K562 (cell line): ENCODE data around the gene FOXN3. TPM values are rescaled to one million over a fixed set of nuclear protein-coding genes. Genes with fewer than 3 reads are reported as not detected.

Experiments
- ATAC-seq: fragments of 200-7000 bp; cut with Tn5 transposase; 3 replicates; pipeline ENCODE4 v1.9.1; 2020; ENCODE audit warnings: moderate library complexity
- BruUV-seq: library from RNA; stranded (reverse); fragments of 400-500 nt; replicated peaks from 2 replicates; lab custom pipeline; 2021; lab: Mats Ljungman, UMichigan
- CTCF ChIA-PET: fragments of 300-600 bp; formaldehyde crosslinking; extraction: SDS; loops from one replicate; lab custom pipeline; 2021; ENCODE audit warnings: low intra/inter-chr PET ratio; lab: Yijun Ruan, JAX
- POLR2A ChIA-PET: fragments of 300-600, 350-650 bp; sonication (Branson Sonifier 250); formaldehyde crosslinking; extraction: SDS; loops from one replicate; lab custom pipeline; 2021; ENCODE audit warnings: antibody characterized with exemption, inconsistent platforms; lab: Yijun Ruan, JAX
- DNase-seq, 4 experiments: peaks; one replicate each; pipeline versions ENCODE4 v3.0.0 to v3.0.0-alpha.2; 2011 to 2018; ENCODE audit warnings: low spot score in 3 of 4, mixed read lengths in 3 of 4; ENCODE audit errors: extremely low read depth in 1 of 4
- FAIRE-seq: peaks from 2 replicates; lab custom pipeline; 2011; peaks lifted over from hg19 to GRCh38; lab: Jason Lieb, UNC
- H2AFZ ChIP-seq: 2 replicates; pipeline ENCODE4 v1.6.0; 2011; ENCODE audit warnings: low read depth, low read length, control low read depth, inconsistent platforms
- H3K27ac ChIP-seq: fragments of 200-600 bp; 3 replicates; pipeline ENCODE4 v1.8.0; 2011; ENCODE audit warnings: low read depth, mild to moderate bottlenecking, control low read depth, inconsistent platforms, low read length, moderate library complexity, mixed read lengths; ENCODE audit errors: extremely low read depth
- H3K27me3 ChIP-seq, 2 experiments: fragments of 300-600 bp in 1 of 2; 2 replicates in 1 of 2; 3 replicates in 1 of 2; pipeline versions ENCODE4 v1.6.0 to v1.8.0; 2011; ENCODE audit warnings: inconsistent platforms in 2 of 2, low read length in 2 of 2, mild to moderate bottlenecking in 1 of 2, mixed read lengths in 1 of 2, moderate library complexity in 1 of 2; ENCODE audit not compliant: control insufficient read depth in 2 of 2, insufficient read depth in 2 of 2
- H3K36me3 ChIP-seq: fragments of 300-600 bp; 3 replicates; pipeline ENCODE4 v1.8.0; 2011; ENCODE audit warnings: mild to moderate bottlenecking, low read length, inconsistent platforms; ENCODE audit not compliant: control insufficient read depth, insufficient read depth
- H3K4me1 ChIP-seq, 2 experiments: fragments of 200-600 bp in 1 of 2; replicated peaks in 1 of 2; 2 replicates in 1 of 2; 3 replicates in 1 of 2; pipeline versions ENCODE4 v1.5.1 to v1.8.0; 2011; ENCODE audit warnings: inconsistent platforms in 2 of 2, low read length in 2 of 2, mild to moderate bottlenecking in 1 of 2, mixed read lengths in 1 of 2, moderate library complexity in 1 of 2; ENCODE audit not compliant: control insufficient read depth in 2 of 2, insufficient read depth in 2 of 2
- H3K4me2 ChIP-seq: 2 replicates; pipeline ENCODE4 v1.6.1; 2011; ENCODE audit warnings: low read length, control low read depth, inconsistent platforms, mixed read lengths; ENCODE audit not compliant: insufficient read depth
- H3K4me3 ChIP-seq: fragments of 200-600 bp; sonication (generic), shearing (Covaris generic); 2 replicates; pipeline ENCODE4 v1.5.1; 2016; ENCODE audit warnings: control low read depth, inconsistent platforms
- H3K79me2 ChIP-seq: fragments of 200-600 bp; 3 replicates; pipeline ENCODE4 v1.8.0; 2011; ENCODE audit warnings: low read length, inconsistent platforms; ENCODE audit not compliant: control insufficient read depth, insufficient read depth
- H3K9ac ChIP-seq, 2 experiments: 2 replicates each; pipeline versions ENCODE4 v1.6.0 to v1.6.1; 2011; ENCODE audit warnings: low read depth in 2 of 2, low read length in 2 of 2, control low read depth in 1 of 2, inconsistent platforms in 1 of 2, mild to moderate bottlenecking in 1 of 2, mixed read lengths in 1 of 2; ENCODE audit not compliant: insufficient read depth in 1 of 2
- H3K9me1 ChIP-seq: one replicate; pipeline ENCODE4 v1.6.0; 2011; ENCODE audit warnings: inconsistent platforms, mild to moderate bottlenecking, low read length, moderate library complexity; ENCODE audit not compliant: control insufficient read depth, insufficient read depth
- H3K9me3 ChIP-seq: replicated peaks from 2 replicates; pipeline ENCODE4 v1.5.1; 2011; ENCODE audit warnings: low read depth, low read length, inconsistent platforms; ENCODE audit not compliant: control insufficient read depth, insufficient read depth
- H4K20me1 ChIP-seq: replicated peaks from 2 replicates; pipeline ENCODE4 v1.6.1; 2011; ENCODE audit warnings: low read length, inconsistent platforms, mixed read lengths; ENCODE audit not compliant: control insufficient read depth, insufficient read depth
- BCOR ChIP-seq: fragments of 450-650 bp; IDR thresholded peaks from 2 replicates; pipeline ENCODE4 v1.6.1; 2016
- CREB1 ChIP-seq, 2 experiments: sonication (generic) in 1 of 2; formaldehyde crosslinking in 1 of 2; IDR thresholded peaks; 2 replicates each; pipeline versions ENCODE4 v1.6.1 to v1.8.0; 2012 to 2022; ENCODE audit warnings: inconsistent platforms in 1 of 2, mild to moderate bottlenecking in 1 of 2, missing genetic modification reagents in 1 of 2, moderate library complexity in 1 of 2
- IFI16 ChIP-seq: fragments of 250-450 bp; sonication (Bioruptor Pico); IDR thresholded peaks from 2 replicates; pipeline ENCODE4 v2.1.2; 2022; ENCODE audit warnings: mild to moderate bottlenecking, inconsistent platforms
- KAT2B ChIP-seq: IDR thresholded peaks from one replicate; pipeline ENCODE4 v1.6.1; 2012; ENCODE audit warnings: low read depth, mild to moderate bottlenecking, control low read depth, inconsistent platforms, low read length, moderate library complexity
- MCM5 ChIP-seq: fragments of 450-650 bp; IDR thresholded peaks from 2 replicates; pipeline ENCODE4 v1.6.1; 2016; ENCODE audit warnings: low read depth
- MTA3 ChIP-seq: fragments of 450-650 bp; formaldehyde crosslinking; IDR thresholded peaks from 2 replicates; pipeline ENCODE4 v1.6.1; 2017; ENCODE audit warnings: mild to moderate bottlenecking, borderline replicate concordance
- SMAD3 ChIP-seq: fragments of 450-650 bp; formaldehyde crosslinking; conservative IDR thresholded peaks from 2 replicates; pipeline ENCODE4 v1.4.0; 2020; ENCODE audit warnings: mild to moderate bottlenecking
- TAF7 ChIP-seq: fragments of 450-650 bp; IDR thresholded peaks from 2 replicates; pipeline ENCODE4 v1.6.1; 2016; ENCODE audit warnings: missing genetic modification characterization, missing compliant biosample characterization
- TEAD1 ChIP-seq, 2 experiments: fragments of 450-650 bp in 1 of 2; sonication (generic) in 1 of 2; formaldehyde crosslinking; IDR thresholded peaks; 2 replicates each; pipeline versions ENCODE4 v1.4.0 to v1.8.0; 2020 to 2022; ENCODE audit warnings: mild to moderate bottlenecking in 2 of 2, missing genetic modification reagents in 1 of 2
- ZNF146 ChIP-seq: IDR thresholded peaks from one replicate; pipeline ENCODE4 v1.6.1; 2018; ENCODE audit warnings: missing compliant biosample characterization; ENCODE audit not compliant: unreplicated experiment
- WGBS: fragments of 100-300 bp; shearing (Covaris generic); methylation state at CpG from one replicate; pipeline ENCODE4 v1.1.6; 2016; ENCODE audit warnings: low coverage, mixed read lengths; ENCODE audit not compliant: insufficient coverage; ENCODE audit errors: missing lambda C conversion rate; 5-methylcytosine and 5-hydroxymethylcytosine counted together
- in situ Hi-C: fragments of 300-500 bp; cut with MboI; formaldehyde crosslinking; loops from 4 replicates; pipeline ENCODE4 v1.15.0; 2018; ENCODE audit warnings: inconsistent platforms, mixed read lengths
- intact Hi-C: fragments of 100-400 bp; cut with micrococcal nuclease; formaldehyde crosslinking; loops from 2 replicates; pipeline ENCODE4 v1.14.2; 2022
- polyA plus RNA-seq, 8 experiments: library from polyadenylated mRNA; depleted of rRNA in 4 of 8; stranded (reverse) in 5 of 8; unstranded in 3 of 8; fragments of >200 nt; fragmentation: Nextera tagmentation in 2 of 8; fragmentation: Illumina TruSeq in 1 of 8; extraction: Ambion mirVana in 2 of 8; extraction: Trizol in 1 of 8; gene quantifications; 2 replicates each; pipeline versions ENCODE4 v1.2.1 to v1.2.3, GENCODE V29; 2011 to 2014; ENCODE audit warnings: inconsistent platforms in 1 of 8, missing spikeins in 1 of 8
- total RNA-seq, 7 experiments: library from RNA; depleted of rRNA in 6 of 7; stranded (reverse); fragments of >200 nt in 6 of 7; fragmentation: Illumina TruSeq in 2 of 7; extraction: Trizol in 2 of 7; gene quantifications; 2 replicates each; pipeline versions ENCODE4 v1.2.1 to v1.2.3, GENCODE V29; 2011 to 2021; ENCODE audit warnings: low replicate concordance in 1 of 7
- TF ChIP-seq, protein P1 (sequence below): fragments of 450-650 bp; formaldehyde crosslinking; IDR thresholded peaks from 2 replicates; pipeline ENCODE4 v1.4.0; 2020; ENCODE audit warnings: mild to moderate bottlenecking, moderate library complexity
- TF ChIP-seq, protein P2 (sequence below): fragments of 450-650 bp; formaldehyde crosslinking; IDR thresholded peaks from 2 replicates; pipeline ENCODE4 v1.4.0; 2020; ENCODE audit warnings: mild to moderate bottlenecking
- TF ChIP-seq, protein P3 (sequence below): fragments of 450-650 bp; formaldehyde crosslinking; IDR thresholded peaks from 2 replicates; pipeline ENCODE4 v1.4.0; 2022; ENCODE audit warnings: mild to moderate bottlenecking, moderate library complexity
- TF ChIP-seq, protein P4 (sequence below): sonication (generic); formaldehyde crosslinking; IDR thresholded peaks from 2 replicates; pipeline ENCODE4 v1.8.1; 2023; ENCODE audit warnings: mild to moderate bottlenecking, missing genetic modification reagents
- TF ChIP-seq, protein P5 (sequence below): IDR thresholded peaks from 3 replicates; pipeline ENCODE4 v1.6.1; 2011; ENCODE audit warnings: borderline replicate concordance, mild to moderate bottlenecking; ENCODE audit not compliant: insufficient read length, insufficient read depth

FOXN3 gene
- total and polyA plus RNA-seq, 9 of the 15 experiments (the other 6 are each of a cell fraction or from before 2014, with no cell fraction given) = 0.07 to 1.3 (median 0.40) TPM

DNA sequence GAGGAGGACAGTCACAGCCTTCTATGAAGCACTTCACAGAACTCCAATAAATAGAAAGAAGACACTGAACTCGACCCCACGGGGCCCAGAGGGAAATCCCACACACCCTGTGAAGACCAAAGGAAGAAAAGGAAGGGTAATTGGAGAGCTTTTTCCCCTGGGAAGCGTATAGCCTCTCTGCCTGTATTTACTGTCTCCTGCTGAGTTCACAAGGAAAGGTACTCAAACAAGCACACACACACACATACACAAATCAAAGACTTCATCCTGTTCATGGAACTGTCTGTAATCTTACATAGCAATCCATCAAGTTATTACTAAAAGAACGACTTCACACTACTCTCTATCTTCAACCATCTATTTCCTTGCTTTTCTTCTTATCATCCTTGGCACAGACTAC is 15.3 kb downstream of the FOXN3 start (continued):
- TF ChIP-seq TAF7 (tag) (no peak), MTA3 (no peak), BCOR (no peak), KAT2B (no peak), CREB1 (IDR thresholded peaks at IDR 0.05) (no peak), CREB1 (CRISPR knock-in tag; IDR thresholded peaks at IDR 0.05) (no peak), SMAD3 (CRISPR knock-in tag) (no peak)
- TF ChIP-seq, all 486 proteins: peak for 0

DNA sequence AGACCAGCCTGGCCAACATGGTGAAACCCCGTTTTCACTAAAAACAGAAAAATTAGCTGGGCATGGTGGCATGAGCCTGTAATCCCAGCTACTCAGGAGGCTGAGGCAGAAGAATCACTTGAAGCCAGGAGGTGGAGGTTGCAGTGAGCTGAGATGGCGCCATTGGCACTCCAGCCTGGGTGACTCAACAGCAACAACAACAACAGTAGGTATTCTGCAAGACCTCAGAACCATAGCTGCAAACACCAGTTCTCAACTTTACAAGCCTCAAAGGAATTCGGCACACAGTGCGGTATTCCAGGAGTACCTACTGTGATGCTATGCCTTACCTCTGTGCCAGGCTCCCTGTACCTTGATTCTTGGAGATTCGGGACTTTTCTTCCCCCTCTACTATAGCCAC is 15.8 kb downstream of the FOXN3 start:
- Histone ChIP-seq H3K4me3 (no peak overlapping the region), H3K4me1 (no peaks in the 10 kb centered on the region), H3K27me3 (peaks cover 0 to 9% of the 10 kb centered on the region in 2 experiments; a peak in 1 of 5 replicates), H3K9me1 (no peaks in the 10 kb centered on the region), H3K4me2 (no peak overlapping the region), H3K9me3 (no peaks in the 10 kb centered on the region), H3K79me2 (no peaks in the 10 kb centered on the region), H3K36me3 (no peaks in the 10 kb centered on the region), H3K9ac (no peak overlapping the region), H4K20me1 (no peaks in the 10 kb centered on the region; the same call in 1 of the 2 replicates), H2AFZ (no peak overlapping the region), H3K27ac (no peak overlapping the region)
- no peak for FAIRE-seq
- 2% methylated on average over 4 of the region's 5 CpGs for WGBS
- BruUV-seq = no TSS peak
- ChIA-PET CTCF (no interaction called here), POLR2A (no interaction called here)
- no peak for ATAC-seq
- intact Hi-C loops = no loop called here
- DNase-seq = no peak
- in situ Hi-C loops = no loop called here
- TF ChIP-seq, protein P1, sequence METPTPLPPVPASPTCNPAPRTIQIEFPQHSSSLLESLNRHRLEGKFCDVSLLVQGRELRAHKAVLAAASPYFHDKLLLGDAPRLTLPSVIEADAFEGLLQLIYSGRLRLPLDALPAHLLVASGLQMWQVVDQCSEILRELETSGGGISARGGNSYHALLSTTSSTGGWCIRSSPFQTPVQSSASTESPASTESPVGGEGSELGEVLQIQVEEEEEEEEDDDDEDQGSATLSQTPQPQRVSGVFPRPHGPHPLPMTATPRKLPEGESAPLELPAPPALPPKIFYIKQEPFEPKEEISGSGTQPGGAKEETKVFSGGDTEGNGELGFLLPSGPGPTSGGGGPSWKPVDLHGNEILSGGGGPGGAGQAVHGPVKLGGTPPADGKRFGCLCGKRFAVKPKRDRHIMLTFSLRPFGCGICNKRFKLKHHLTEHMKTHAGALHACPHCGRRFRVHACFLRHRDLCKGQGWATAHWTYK (CRISPR knock-in tag) = no peak
- TF ChIP-seq, protein P2, sequence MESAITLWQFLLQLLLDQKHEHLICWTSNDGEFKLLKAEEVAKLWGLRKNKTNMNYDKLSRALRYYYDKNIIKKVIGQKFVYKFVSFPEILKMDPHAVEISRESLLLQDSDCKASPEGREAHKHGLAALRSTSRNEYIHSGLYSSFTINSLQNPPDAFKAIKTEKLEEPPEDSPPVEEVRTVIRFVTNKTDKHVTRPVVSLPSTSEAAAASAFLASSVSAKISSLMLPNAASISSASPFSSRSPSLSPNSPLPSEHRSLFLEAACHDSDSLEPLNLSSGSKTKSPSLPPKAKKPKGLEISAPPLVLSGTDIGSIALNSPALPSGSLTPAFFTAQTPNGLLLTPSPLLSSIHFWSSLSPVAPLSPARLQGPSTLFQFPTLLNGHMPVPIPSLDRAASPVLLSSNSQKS (CRISPR knock-in tag) = no peak
- TF ChIP-seq TEAD1 (CRISPR knock-in tag; IDR thresholded peaks at IDR 0.05) (no peak), IFI16 (CRISPR knock-in tag) (no peak), ZNF146 (CRISPR knock-in tag) (no peak), MCM5 (no peak)
- TF ChIP-seq, protein P3, sequence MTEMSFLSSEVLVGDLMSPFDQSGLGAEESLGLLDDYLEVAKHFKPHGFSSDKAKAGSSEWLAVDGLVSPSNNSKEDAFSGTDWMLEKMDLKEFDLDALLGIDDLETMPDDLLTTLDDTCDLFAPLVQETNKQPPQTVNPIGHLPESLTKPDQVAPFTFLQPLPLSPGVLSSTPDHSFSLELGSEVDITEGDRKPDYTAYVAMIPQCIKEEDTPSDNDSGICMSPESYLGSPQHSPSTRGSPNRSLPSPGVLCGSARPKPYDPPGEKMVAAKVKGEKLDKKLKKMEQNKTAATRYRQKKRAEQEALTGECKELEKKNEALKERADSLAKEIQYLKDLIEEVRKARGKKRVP (CRISPR knock-in tag) = no peak
- TF ChIP-seq, protein P4, sequence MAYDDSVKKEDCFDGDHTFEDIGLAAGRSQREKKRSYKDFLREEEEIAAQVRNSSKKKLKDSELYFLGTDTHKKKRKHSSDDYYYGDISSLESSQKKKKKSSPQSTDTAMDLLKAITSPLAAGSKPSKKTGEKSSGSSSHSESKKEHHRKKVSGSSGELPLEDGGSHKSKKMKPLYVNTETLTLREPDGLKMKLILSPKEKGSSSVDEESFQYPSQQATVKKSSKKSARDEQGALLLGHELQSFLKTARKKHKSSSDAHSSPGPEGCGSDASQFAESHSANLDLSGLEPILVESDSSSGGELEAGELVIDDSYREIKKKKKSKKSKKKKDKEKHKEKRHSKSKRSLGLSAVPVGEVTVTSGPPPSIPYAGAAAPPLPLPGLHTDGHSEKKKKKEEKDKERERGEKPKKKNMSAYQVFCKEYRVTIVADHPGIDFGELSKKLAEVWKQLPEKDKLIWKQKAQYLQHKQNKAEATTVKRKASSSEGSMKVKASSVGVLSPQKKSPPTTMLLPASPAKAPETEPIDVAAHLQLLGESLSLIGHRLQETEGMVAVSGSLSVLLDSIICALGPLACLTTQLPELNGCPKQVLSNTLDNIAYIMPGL (CRISPR knock-in tag) = no peak
- TF ChIP-seq, protein P5, sequence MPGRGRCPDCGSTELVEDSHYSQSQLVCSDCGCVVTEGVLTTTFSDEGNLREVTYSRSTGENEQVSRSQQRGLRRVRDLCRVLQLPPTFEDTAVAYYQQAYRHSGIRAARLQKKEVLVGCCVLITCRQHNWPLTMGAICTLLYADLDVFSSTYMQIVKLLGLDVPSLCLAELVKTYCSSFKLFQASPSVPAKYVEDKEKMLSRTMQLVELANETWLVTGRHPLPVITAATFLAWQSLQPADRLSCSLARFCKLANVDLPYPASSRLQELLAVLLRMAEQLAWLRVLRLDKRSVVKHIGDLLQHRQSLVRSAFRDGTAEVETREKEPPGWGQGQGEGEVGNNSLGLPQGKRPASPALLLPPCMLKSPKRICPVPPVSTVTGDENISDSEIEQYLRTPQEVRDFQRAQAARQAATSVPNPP = no peak
